Measurements from ENCODE around the gene POP4.

DNA sequence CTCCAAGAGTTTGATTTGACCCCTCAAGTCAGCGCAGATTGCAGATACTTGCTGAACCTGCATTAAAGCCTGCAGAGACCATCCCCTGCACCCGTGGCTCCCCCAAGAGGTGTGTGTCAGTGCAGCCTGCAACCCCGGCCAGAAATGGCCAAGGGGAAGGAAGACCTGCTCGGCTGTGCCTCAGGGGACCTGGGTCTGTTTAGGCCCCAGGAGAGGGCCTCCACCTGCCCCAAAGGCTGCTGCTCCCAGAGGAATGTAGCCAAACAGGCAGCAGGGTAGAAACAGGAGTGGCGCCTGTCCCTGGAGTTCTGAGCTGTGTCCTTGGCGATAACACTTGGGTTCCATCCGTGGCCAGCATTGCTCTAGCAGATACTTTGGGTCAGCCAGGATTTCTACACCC lies 8.0 kb downstream of the POP4 start:
- TF ChIP-seq POLR2A (IDR thresholded peaks at IDR 0.05), result no peak
- TF ChIP-seq, protein P1, sequence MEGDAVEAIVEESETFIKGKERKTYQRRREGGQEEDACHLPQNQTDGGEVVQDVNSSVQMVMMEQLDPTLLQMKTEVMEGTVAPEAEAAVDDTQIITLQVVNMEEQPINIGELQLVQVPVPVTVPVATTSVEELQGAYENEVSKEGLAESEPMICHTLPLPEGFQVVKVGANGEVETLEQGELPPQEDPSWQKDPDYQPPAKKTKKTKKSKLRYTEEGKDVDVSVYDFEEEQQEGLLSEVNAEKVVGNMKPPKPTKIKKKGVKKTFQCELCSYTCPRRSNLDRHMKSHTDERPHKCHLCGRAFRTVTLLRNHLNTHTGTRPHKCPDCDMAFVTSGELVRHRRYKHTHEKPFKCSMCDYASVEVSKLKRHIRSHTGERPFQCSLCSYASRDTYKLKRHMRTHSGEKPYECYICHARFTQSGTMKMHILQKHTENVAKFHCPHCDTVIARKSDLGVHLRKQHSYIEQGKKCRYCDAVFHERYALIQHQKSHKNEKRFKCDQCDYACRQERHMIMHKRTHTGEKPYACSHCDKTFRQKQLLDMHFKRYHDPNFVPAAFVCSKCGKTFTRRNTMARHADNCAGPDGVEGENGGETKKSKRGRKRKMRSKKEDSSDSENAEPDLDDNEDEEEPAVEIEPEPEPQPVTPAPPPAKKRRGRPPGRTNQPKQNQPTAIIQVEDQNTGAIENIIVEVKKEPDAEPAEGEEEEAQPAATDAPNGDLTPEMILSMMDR (IDR thresholded peaks at IDR 0.05 in 4 of 5, conservative IDR thresholded peaks at IDR 0.05 in 1 of 5), result no peak
